Measurements from ENCODE around the gene NHSL1. TPM values are rescaled to one million over a fixed set of nuclear protein-coding genes. Genes with fewer than 3 reads are reported as not detected.

Gene NHSL1
- total and polyA plus RNA-seq, 4 experiments from 2014 or later: 0.53 to 0.58 TPM; not detected in 2

- Histone ChIP-seq H3K4me1 (ENCODE audit: insufficient read depth, low read length) (no peaks in the 10 kb centered on the region), H3K4me3 (ENCODE audit: low read length in 2 of 2) (no peak overlapping the region), H3K27ac (ENCODE audit: low read depth, low read length) (no peak overlapping the region), H3K9me3 (ENCODE audit: control insufficient read depth in 1 of 2, low read length in 2 of 2) (no peaks in the 10 kb centered on the region), H3K36me3 (ENCODE audit: insufficient read depth, low read length) (no peaks in the 10 kb centered on the region), H3K27me3 (ENCODE audit: insufficient read depth, low read length) (no peaks in the 10 kb centered on the region)
- Mint-ChIP-seq H3K4me3 (no peak overlapping the region), H3K27me3 (peaks cover 19 to 22% of the 10 kb centered on the region in 2 donors), H3K27ac (no peak overlapping the region), H3K9me3 (no peaks in the 10 kb centered on the region), H3K36me3 (no peaks in the 10 kb centered on the region), H3K4me1 (no peaks in the 10 kb centered on the region)
- intact Hi-C loops (cut with micrococcal nuclease): no loop called here
- CTCF ChIA-PET (ENCODE audit: partially characterized antibody): no interaction called here
- POLR2A ChIA-PET (ENCODE audit: partially characterized antibody): no interaction called here
- no peak for DNase-seq
These were observed 29.7 kb upstream of the NHSL1 start for GRCh38 chr6:138528956-138529355.

- no peaks in the 10 kb centered on the region for H3K4me1 Mint-ChIP-seq
- intact Hi-C loops (cut with micrococcal nuclease): no loop called here
- CTCF ChIA-PET (ENCODE audit: partially characterized antibody): interaction anchor here (3.2 kb wide), 1 partner anchor 11 kb away, joined by 14 read pairs; no protein-coding TSS in a partner anchor
- H3K36me3 Mint-ChIP-seq: no peaks in the 10 kb centered on the region
- no peak overlapping the region for H3K27ac ChIP-seq (ENCODE audit: low read depth, low read length)
- peaks cover 19 to 22% of the 10 kb centered on the region in 2 donors for H3K27me3 Mint-ChIP-seq
- H3K9me3 Mint-ChIP-seq: no peaks in the 10 kb centered on the region
- H3K27ac Mint-ChIP-seq: peak overlapping the region in 1 of 7 donors; percentile 10
- H3K9me3 ChIP-seq (ENCODE audit: control insufficient read depth in 1 of 2, low read length in 2 of 2): no peaks in the 10 kb centered on the region
- no peak for DNase-seq
- H3K36me3 ChIP-seq (ENCODE audit: insufficient read depth, low read length): no peaks in the 10 kb centered on the region
- H3K4me3 Mint-ChIP-seq: no peak overlapping the region
- no peaks in the 10 kb centered on the region for H3K27me3 ChIP-seq (ENCODE audit: insufficient read depth, low read length)
- POLR2A ChIA-PET (ENCODE audit: partially characterized antibody): no interaction called here
- H3K4me1 ChIP-seq (ENCODE audit: insufficient read depth, low read length): no peaks in the 10 kb centered on the region
- H3K4me3 ChIP-seq (ENCODE audit: low read length in 2 of 2): no peak overlapping the region
These were observed 28.8 kb upstream of the NHSL1 start for GRCh38 chr6:138528137-138528536.

- Mint-ChIP-seq H3K27me3 (peaks cover 14 to 18% of the 10 kb centered on the region in 2 donors), H3K4me3 (no peak overlapping the region)
- CTCF ChIA-PET (ENCODE audit: partially characterized antibody): interaction anchor here (3.2 kb wide), 1 partner anchor 10 kb away, joined by 14 read pairs; no protein-coding TSS in a partner anchor
These were observed 28.3 kb upstream of the NHSL1 start for GRCh38 chr6:138527411-138528088.

GRCh38 chr6:138526822-138527235, 27.5 kb upstream of the NHSL1 start:
- Histone ChIP-seq H3K4me1 (ENCODE audit: insufficient read depth, low read length) (no peaks in the 10 kb centered on the region), H3K9me3 (ENCODE audit: control insufficient read depth in 1 of 2, low read length in 2 of 2) (no peaks in the 10 kb centered on the region), H3K4me3 (ENCODE audit: low read length in 2 of 2) (no peak overlapping the region), H3K27ac (ENCODE audit: low read depth, low read length) (no peak overlapping the region), H3K36me3 (ENCODE audit: insufficient read depth, low read length) (no peaks in the 10 kb centered on the region), H3K27me3 (ENCODE audit: insufficient read depth, low read length) (no peaks in the 10 kb centered on the region)
- no peaks in the 10 kb centered on the region for H3K36me3 Mint-ChIP-seq
- H3K27ac Mint-ChIP-seq: no peak overlapping the region
- DNase-seq: no peak
- peaks cover 7 to 13% of the 10 kb centered on the region in 2 donors for H3K27me3 Mint-ChIP-seq
- no peaks in the 10 kb centered on the region for H3K9me3 Mint-ChIP-seq
- H3K4me3 Mint-ChIP-seq: no peak overlapping the region
- ChIA-PET CTCF (ENCODE audit: partially characterized antibody) (interaction anchor here (3.2 kb wide), 1 partner anchor 10 kb away, joined by 14 read pairs; no protein-coding TSS in a partner anchor), POLR2A (ENCODE audit: partially characterized antibody) (no interaction called here)
- peaks cover 0 to 1% (median 0%) of the 10 kb centered on the region in 4 donors for H3K4me1 Mint-ChIP-seq
- intact Hi-C loops (cut with micrococcal nuclease): no loop called here

More at GRCh38 chr6:138527411-138528088, 28.3 kb upstream of the NHSL1 start:
- POLR2A ChIA-PET (ENCODE audit: partially characterized antibody): no interaction called here
- Mint-ChIP-seq H3K4me1 (no peaks in the 10 kb centered on the region), H3K9me3 (no peaks in the 10 kb centered on the region), H3K36me3 (no peaks in the 10 kb centered on the region), H3K27ac (no peak overlapping the region)
- Histone ChIP-seq H3K27me3 (ENCODE audit: insufficient read depth, low read length) (no peaks in the 10 kb centered on the region), H3K36me3 (ENCODE audit: insufficient read depth, low read length) (no peaks in the 10 kb centered on the region), H3K27ac (ENCODE audit: low read depth, low read length) (no peak overlapping the region), H3K4me3 (ENCODE audit: low read length in 2 of 2) (no peak overlapping the region), H3K4me1 (ENCODE audit: insufficient read depth, low read length) (no peaks in the 10 kb centered on the region), H3K9me3 (ENCODE audit: control insufficient read depth in 1 of 2, low read length in 2 of 2) (no peaks in the 10 kb centered on the region)
- DNase-seq: no peak
- intact Hi-C loops (cut with micrococcal nuclease): no loop called here

GRCh38 chr6:138525355-138525754, 26.1 kb upstream of the NHSL1 start:
- H3K4me1 Mint-ChIP-seq: peaks cover 0 to 2% (median 0%) of the 10 kb centered on the region in 4 donors
- POLR2A ChIA-PET (ENCODE audit: partially characterized antibody): no interaction called here
- H3K27ac Mint-ChIP-seq: no peak overlapping the region
- H3K9me3 ChIP-seq (ENCODE audit: control insufficient read depth in 1 of 2, low read length in 2 of 2): no peaks in the 10 kb centered on the region
- no peak overlapping the region for H3K27ac ChIP-seq (ENCODE audit: low read depth, low read length)
- no peak overlapping the region for H3K4me3 Mint-ChIP-seq
- no peak overlapping the region for H3K4me3 ChIP-seq (ENCODE audit: low read length in 2 of 2)
- no peak for DNase-seq
- intact Hi-C loops (cut with micrococcal nuclease): no loop called here
- H3K4me1 ChIP-seq (ENCODE audit: insufficient read depth, low read length): no peaks in the 10 kb centered on the region
- no peaks in the 10 kb centered on the region for H3K27me3 ChIP-seq (ENCODE audit: insufficient read depth, low read length)
- no peaks in the 10 kb centered on the region for H3K36me3 ChIP-seq (ENCODE audit: insufficient read depth, low read length)
- peaks cover 9% of the 10 kb centered on the region in 2 donors for H3K27me3 Mint-ChIP-seq
- CTCF ChIA-PET (ENCODE audit: partially characterized antibody): interaction anchor here (0.6 to 3.2 kb wide), 3 partner anchors 8 to 98 kb away, joined by 3 to 14 read pairs (median 3); no protein-coding TSS in a partner anchor
- no peaks in the 10 kb centered on the region for H3K36me3 Mint-ChIP-seq
- no peaks in the 10 kb centered on the region for H3K9me3 Mint-ChIP-seq

GRCh38 chr6:138524526-138524925, 25.2 kb upstream of the NHSL1 start:
- no peak overlapping the region for H3K27ac Mint-ChIP-seq
- peaks cover 0 to 2% (median 0%) of the 10 kb centered on the region in 4 donors for H3K4me1 Mint-ChIP-seq
- H3K4me1 ChIP-seq (ENCODE audit: insufficient read depth, low read length): no peaks in the 10 kb centered on the region
- intact Hi-C loops (cut with micrococcal nuclease): no loop called here
- no peak overlapping the region for H3K27ac ChIP-seq (ENCODE audit: low read depth, low read length)
- ChIA-PET CTCF (ENCODE audit: partially characterized antibody) (interaction anchor here (1.4 to 10.7 kb wide), 4 partner anchors 10 to 408 kb away, joined by 3 to 147 read pairs (median 74); no protein-coding TSS in a partner anchor), POLR2A (ENCODE audit: partially characterized antibody) (no interaction called here)
- no peak overlapping the region for H3K4me3 ChIP-seq (ENCODE audit: low read length in 2 of 2)
- no peaks in the 10 kb centered on the region for H3K27me3 ChIP-seq (ENCODE audit: insufficient read depth, low read length)
- no peak for DNase-seq
- no peaks in the 10 kb centered on the region for H3K36me3 Mint-ChIP-seq
- peaks cover 5 to 9% of the 10 kb centered on the region in 2 donors for H3K27me3 Mint-ChIP-seq
- H3K4me3 Mint-ChIP-seq: no peak overlapping the region
- no peaks in the 10 kb centered on the region for H3K9me3 Mint-ChIP-seq
- no peaks in the 10 kb centered on the region for H3K36me3 ChIP-seq (ENCODE audit: insufficient read depth, low read length)
- no peaks in the 10 kb centered on the region for H3K9me3 ChIP-seq (ENCODE audit: control insufficient read depth in 1 of 2, low read length in 2 of 2)

- Mint-ChIP-seq H3K9me3 (no peaks in the 10 kb centered on the region), H3K27ac (no peak overlapping the region), H3K4me1 (peaks cover 0 to 2% (median 0%) of the 10 kb centered on the region in 4 donors), H3K27me3 (peaks cover 6 to 9% of the 10 kb centered on the region in 2 donors), H3K4me3 (no peak overlapping the region), H3K36me3 (no peaks in the 10 kb centered on the region)
- Histone ChIP-seq H3K27me3 (ENCODE audit: insufficient read depth, low read length) (no peaks in the 10 kb centered on the region), H3K36me3 (ENCODE audit: insufficient read depth, low read length) (no peaks in the 10 kb centered on the region), H3K4me1 (ENCODE audit: insufficient read depth, low read length) (no peaks in the 10 kb centered on the region), H3K9me3 (ENCODE audit: control insufficient read depth in 1 of 2, low read length in 2 of 2) (no peaks in the 10 kb centered on the region), H3K27ac (ENCODE audit: low read depth, low read length) (no peak overlapping the region), H3K4me3 (ENCODE audit: low read length in 2 of 2) (no peak overlapping the region)
- DNase-seq: no peak
- intact Hi-C loops (cut with micrococcal nuclease): no loop called here
- ChIA-PET POLR2A (ENCODE audit: partially characterized antibody) (no interaction called here), CTCF (ENCODE audit: partially characterized antibody) (interaction anchor here (0.6 to 10.7 kb wide), 6 partner anchors 11 to 407 kb away, joined by 3 to 147 read pairs (median 6); no protein-coding TSS in a partner anchor)
These were observed 24.3 kb upstream of the NHSL1 start for GRCh38 chr6:138523347-138524210.
